Testis (tissue), 3 donors: Measurements from ENCODE around the gene KIF5C. TPM values are rescaled to one million over a fixed set of nuclear protein-coding genes. Genes with fewer than 3 reads are reported as not detected.

Experiments used
- DNase-seq: peaks from one replicate; pipeline ENCODE4 v3.0.0-alpha.2; 2019
- H3K27ac ChIP-seq, 2 donors: fragments of 200-600 bp; sonication (generic); one replicate each; pipeline ENCODE4 v1.5.1; 2019
- H3K27me3 ChIP-seq: fragments of 200-600 bp; sonication (generic); one replicate; pipeline ENCODE4 v1.5.1; 2019
- H3K36me3 ChIP-seq: fragments of 200-600 bp; sonication (generic); one replicate; pipeline ENCODE4 v1.5.1; 2017; ENCODE audit warnings: low read depth; ENCODE audit errors: missing control alignments
- H3K4me1 ChIP-seq: fragments of 200-600 bp; sonication (generic); one replicate; pipeline ENCODE4 v1.5.1; 2019
- H3K4me3 ChIP-seq, 2 donors: fragments of 200-600 bp; sonication (generic); one replicate each; pipeline ENCODE4 v1.5.1; 2017 to 2019
- H3K9me3 ChIP-seq: fragments of 200-600 bp; sonication (generic); one replicate; pipeline ENCODE4 v1.5.1; 2017
- POLR2A ChIP-seq: fragments of 450-650 bp; IDR thresholded peaks from one replicate; pipeline ENCODE4 v1.6.1; 2017; ENCODE audit warnings: antibody characterized with exemption, mild to moderate bottlenecking, moderate library complexity
- WGBS, 2 donors: methylation state at CpG; one replicate each; pipeline ENCODE4 v1.1.5; 2018; 5-methylcytosine and 5-hydroxymethylcytosine counted together
- intact Hi-C: fragments of 100-400 bp; cut with DNase I; formaldehyde crosslinking; loops from one replicate; pipeline ENCODE4 v1.15.1; 2023; ENCODE audit warnings: low total_unique reads
- polyA plus RNA-seq: library from polyadenylated mRNA; stranded (reverse); fragments of 350-450 nt; fragmentation: Illumina TruSeq; extraction: RNeasy Lipid Tissue Mini Kit (QIAGEN cat#74804); gene quantifications from one replicate; pipeline ENCODE4 v1.2.3, GENCODE V29; 2014; ENCODE audit warnings: low read depth, low replicate concordance; ENCODE audit not compliant: insufficient read depth
- total RNA-seq, 2 donors: library from RNA; depleted of rRNA; stranded (reverse); fragments of >200 nt; gene quantifications; one replicate each; pipeline ENCODE4 v1.2.3, GENCODE V29; 2016
- TF ChIP-seq, protein P1 (sequence below), 3 experiments: fragments of 450-650 bp in 2 of 3; fragments of 200-600 bp in 1 of 3; sonication (generic) in 1 of 3; IDR thresholded peaks; one replicate each; pipeline ENCODE4 v1.5.1; 2016 to 2019; ENCODE audit warnings: antibody characterized with exemption in 3 of 3, mild to moderate bottlenecking in 2 of 3, moderate library complexity in 1 of 3

The KIF5C gene
- total and polyA plus RNA-seq, 3 donors from 2014 or later: 57.0 to 159 (median 146) TPM

DNA sequence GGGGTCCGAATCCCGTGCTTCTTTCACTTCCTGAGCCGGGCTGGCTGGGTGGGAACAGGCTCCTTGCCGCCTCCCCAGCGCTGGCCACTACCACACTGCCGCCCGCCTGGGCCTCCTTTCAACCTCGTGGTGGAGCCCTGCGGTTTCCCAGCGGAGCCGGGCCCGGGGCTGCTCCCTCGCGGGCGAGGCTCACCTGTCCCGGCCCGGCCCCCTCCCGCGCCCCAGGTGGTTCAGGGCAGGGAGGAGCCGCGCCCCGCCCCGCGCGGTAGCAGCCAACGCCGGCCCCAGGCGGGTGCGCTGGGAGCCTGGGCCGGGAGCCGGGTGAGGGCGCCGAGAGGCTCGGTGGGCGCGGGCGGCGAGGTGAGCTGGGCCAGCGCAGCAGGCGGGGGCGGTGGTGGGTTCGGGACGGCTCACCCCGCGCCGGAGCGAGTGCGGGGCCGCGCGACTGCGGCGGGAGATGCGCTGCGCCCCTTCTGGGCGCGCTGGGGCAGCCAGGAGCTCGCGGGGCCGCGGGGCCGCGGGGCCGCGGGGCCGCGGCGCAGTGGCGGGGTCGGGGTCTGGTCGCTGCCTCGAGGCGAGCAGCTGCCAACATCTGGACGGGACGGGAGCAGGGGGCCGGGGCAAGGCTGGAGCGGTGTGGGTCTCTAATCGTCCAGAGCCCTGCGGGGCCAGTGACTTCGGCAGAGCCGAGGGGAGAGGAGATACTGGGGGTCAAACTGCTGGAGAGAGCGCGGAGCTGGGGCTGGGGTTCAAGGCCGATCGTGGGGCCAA lies 163.6 kb downstream of the KIF5C start, which contains the start of gene LYPD6B:
Gene LYPD6B (plus strand): TSS at position 258 of the 771 bp plus-strand sequence. CDS start 92,250 bp downstream, outside the sequence.
- peak; percentile 52 for DNase-seq

DNA sequence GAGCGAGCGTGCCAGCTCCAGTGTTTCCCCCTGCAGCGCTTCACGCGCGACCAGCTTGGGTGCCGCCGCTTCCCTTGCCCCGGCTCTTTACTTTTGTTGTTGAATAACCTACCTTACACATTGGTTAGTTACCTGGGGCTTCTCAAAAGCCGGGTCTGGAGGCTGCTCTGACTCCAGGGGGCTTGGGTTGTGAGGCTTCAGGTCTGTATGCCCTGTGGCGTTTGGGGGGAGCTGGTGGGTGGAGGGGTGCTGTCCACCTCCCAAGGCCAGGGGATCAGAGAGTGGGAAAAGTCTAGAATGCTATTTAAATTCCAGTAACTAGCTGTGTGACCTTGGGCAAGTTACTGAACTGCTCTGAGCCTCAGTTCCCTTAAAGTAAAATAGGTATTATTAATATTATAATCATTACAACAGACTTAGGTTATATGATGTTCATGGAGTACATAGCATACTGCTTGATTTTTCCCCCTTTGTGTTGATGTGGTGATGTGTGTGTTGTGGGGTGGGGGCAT lies 164.2 kb downstream of the KIF5C start:
- no peak for DNase-seq

More for the DNA sequence above, 163.6 kb downstream of the KIF5C start, which contains the start of gene LYPD6B:
- intact Hi-C loops: no loop called here
- Histone ChIP-seq H3K9me3 (no peaks in the 10 kb centered on the region), H3K4me1 (no peaks in the 10 kb centered on the region), H3K27me3 (no peaks in the 10 kb centered on the region), H3K4me3 (peak within 1 kb of the TSS; percentile 44 to 53), H3K36me3 (no peaks in the 10 kb centered on the region), H3K27ac (peak within 1 kb of the TSS in 1 of 2 donors; percentile 19)
- WGBS, 2 donors: 3 to 4% methylated on average over 15 to 52 of the region's 85 CpGs
- TF ChIP-seq POLR2A: no peak
- TF ChIP-seq, protein P1, sequence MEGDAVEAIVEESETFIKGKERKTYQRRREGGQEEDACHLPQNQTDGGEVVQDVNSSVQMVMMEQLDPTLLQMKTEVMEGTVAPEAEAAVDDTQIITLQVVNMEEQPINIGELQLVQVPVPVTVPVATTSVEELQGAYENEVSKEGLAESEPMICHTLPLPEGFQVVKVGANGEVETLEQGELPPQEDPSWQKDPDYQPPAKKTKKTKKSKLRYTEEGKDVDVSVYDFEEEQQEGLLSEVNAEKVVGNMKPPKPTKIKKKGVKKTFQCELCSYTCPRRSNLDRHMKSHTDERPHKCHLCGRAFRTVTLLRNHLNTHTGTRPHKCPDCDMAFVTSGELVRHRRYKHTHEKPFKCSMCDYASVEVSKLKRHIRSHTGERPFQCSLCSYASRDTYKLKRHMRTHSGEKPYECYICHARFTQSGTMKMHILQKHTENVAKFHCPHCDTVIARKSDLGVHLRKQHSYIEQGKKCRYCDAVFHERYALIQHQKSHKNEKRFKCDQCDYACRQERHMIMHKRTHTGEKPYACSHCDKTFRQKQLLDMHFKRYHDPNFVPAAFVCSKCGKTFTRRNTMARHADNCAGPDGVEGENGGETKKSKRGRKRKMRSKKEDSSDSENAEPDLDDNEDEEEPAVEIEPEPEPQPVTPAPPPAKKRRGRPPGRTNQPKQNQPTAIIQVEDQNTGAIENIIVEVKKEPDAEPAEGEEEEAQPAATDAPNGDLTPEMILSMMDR (IDR thresholded peaks at IDR 0.05): no peak

DNA sequence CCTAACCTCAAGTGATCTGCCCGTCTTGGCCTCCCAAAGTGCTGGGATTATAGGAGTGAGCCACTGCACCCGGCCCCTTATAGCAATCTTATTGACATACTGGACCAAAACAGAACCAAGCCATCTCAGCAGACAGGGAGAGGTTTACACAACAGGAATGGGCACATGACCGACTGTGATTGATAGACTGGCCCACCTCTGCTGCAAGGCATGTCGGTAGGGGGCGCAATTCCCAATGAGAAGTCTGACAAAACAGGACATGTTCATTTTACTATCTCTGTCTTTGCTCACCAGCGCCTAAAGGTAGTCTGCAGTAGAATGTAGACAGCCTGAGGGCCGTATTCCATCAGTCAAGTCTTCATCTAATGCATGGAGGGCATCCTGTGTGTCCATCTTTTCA lies 165.4 kb downstream of the KIF5C start:
- Histone ChIP-seq H3K27me3 (no peaks in the 10 kb centered on the region), H3K4me1 (no peaks in the 10 kb centered on the region), H3K27ac (no peak overlapping the region), H3K36me3 (no peaks in the 10 kb centered on the region), H3K9me3 (no peaks in the 10 kb centered on the region), H3K4me3 (no peak overlapping the region)
- WGBS, 2 donors: 61 to 63% methylated on average over 7 of the region's 7 CpGs
- DNase-seq: peak; percentile 67
- TF ChIP-seq, protein P1 (IDR thresholded peaks at IDR 0.05): peak in 2 of 3 experiments; percentile 16 to 29
- TF ChIP-seq POLR2A: no peak
- intact Hi-C loops: no loop called here

More for the DNA sequence above, 164.2 kb downstream of the KIF5C start:
- intact Hi-C loops: no loop called here
- no peak for TF ChIP-seq POLR2A
- TF ChIP-seq, protein P1 (IDR thresholded peaks at IDR 0.05): no peak
- Histone ChIP-seq H3K36me3 (no peaks in the 10 kb centered on the region), H3K27me3 (no peaks in the 10 kb centered on the region), H3K27ac (peak overlapping the region in 1 of 2 donors; percentile 19), H3K4me3 (peak overlapping the region; percentile 44 to 51), H3K9me3 (no peaks in the 10 kb centered on the region), H3K4me1 (no peaks in the 10 kb centered on the region)
- WGBS, 2 donors: 3 to 24% methylated on average over 10 to 11 of the region's 11 CpGs

DNA sequence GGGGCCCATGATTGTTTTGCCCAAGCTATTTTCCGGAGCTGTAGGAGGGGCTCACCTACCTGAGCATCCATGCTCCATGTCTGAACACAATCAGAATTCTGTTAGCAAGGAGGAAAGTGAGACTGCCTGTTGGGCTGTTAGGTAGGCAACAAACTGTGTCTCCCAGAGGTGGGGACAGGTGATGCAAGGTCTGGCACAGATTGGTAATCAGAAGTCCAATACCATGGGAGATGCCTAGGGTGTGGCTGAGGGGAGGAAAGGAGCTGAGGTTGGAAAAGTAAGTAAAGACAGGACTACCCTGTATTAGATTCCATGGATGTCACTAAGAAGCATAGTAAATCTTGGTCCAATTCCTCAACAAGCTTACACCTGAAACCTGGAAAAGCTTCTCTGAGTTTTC lies 166.5 kb downstream of the KIF5C start:
- H3K36me3 ChIP-seq: no peaks in the 10 kb centered on the region
- no peaks in the 10 kb centered on the region for H3K9me3 ChIP-seq
- no peak overlapping the region for H3K4me3 ChIP-seq
- no peaks in the 10 kb centered on the region for H3K27me3 ChIP-seq
- no peak overlapping the region for H3K27ac ChIP-seq
- no peaks in the 10 kb centered on the region for H3K4me1 ChIP-seq
- no peak for TF ChIP-seq POLR2A
- TF ChIP-seq, protein P1 (IDR thresholded peaks at IDR 0.05): no peak
- WGBS, 2 donors: 87 to 100% methylated on average over 1 of the region's 1 CpG
- intact Hi-C loops: no loop called here
- no peak for DNase-seq
